Measurements from ENCODE around the gene PEX7. TPM values are rescaled to one million over a fixed set of nuclear protein-coding genes. Genes with fewer than 3 reads are reported as not detected.
"Not testable (repeated sequence)": the region's sequence is repeated elsewhere in the genome, so short reads cannot be mapped to it uniquely, and the experiment has no call there.

Gene PEX7, protein sequence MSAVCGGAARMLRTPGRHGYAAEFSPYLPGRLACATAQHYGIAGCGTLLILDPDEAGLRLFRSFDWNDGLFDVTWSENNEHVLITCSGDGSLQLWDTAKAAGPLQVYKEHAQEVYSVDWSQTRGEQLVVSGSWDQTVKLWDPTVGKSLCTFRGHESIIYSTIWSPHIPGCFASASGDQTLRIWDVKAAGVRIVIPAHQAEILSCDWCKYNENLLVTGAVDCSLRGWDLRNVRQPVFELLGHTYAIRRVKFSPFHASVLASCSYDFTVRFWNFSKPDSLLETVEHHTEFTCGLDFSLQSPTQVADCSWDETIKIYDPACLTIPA
- 2.5 and 4.4 TPM in 2 replicates for total RNA-seq

DNA sequence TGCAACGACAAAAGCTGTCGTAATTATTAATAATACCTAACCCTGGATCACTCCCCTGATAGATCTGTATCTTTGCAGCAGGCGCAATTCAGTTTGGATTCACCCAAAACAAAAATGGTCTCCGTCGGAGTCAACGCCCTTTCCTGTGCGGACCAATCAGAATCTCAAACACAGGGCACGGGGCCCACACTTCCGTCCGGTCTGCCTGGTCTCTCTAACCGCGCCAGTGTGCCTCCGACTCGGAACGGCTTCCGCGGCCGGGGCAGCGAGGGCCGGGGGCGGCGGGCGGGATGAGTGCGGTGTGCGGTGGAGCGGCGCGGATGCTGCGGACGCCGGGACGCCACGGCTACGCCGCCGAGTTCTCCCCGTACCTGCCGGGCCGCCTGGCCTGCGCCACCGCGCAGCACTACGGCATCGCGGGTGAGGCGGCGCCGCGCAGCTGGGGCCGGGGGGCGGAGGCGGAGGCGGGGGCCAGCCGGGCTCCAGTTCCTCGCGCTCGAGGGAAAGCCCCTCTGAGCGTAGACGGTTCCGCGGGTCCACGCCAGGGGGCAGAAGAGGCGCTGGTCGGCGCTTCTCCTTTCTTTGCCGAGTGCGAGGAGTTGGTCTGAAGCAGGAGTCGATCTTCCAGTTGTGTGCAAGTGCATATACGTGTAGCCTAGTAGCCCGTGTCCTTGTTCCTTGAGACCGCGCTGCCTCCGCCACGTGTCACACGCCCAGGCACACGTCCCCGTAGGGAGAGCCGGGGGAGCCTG lies at the start of gene PEX7:
Gene PEX7, plus strand, starts transcription at position 217 of the 752 bp plus-strand sequence. Its CDS starts 74 bp downstream, at position 291.
- intact Hi-C loops (cut with micrococcal nuclease), result loop anchor here (1.0 to 10.0 kb wide), 4 partner anchors 29 to 534 kb away; partner anchors contain the start of genes BCLAF1 and IFNGR1

DNA sequence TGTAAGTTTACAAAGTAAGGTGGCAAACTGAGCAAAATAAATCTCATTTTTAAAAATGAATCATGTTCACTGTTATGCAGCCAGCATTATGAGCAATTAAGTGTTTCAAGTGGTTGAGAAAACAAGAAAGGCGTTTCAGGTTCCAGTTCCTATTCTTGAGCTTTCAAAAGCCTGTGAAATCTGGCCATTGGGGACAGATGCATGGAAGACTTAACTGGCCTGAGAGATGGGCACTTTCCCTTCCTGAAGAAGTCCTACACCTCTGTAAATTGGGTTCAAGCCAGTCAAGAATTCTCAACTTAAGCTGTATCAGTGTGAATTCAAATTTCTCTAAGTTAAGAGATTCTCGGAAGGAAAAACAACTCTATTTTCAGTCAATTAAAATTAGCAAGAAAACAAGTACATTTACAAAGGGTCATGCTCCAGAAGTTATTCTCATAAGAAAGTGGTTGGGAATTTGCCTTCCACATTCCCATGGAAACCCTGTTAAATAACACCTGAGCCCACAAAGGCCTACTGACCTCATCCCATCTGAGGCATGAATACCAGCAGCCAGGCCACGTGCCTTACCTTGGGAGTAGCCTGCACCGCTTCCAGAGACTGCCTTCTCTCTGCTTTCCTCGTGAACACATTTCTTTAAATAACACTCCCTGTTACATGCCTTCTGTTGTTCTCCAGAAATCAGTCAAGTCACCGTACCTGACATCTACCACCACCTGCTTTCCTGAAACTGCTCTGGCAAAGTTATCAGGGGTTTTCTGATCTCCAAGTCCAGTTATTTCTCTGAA lies 49.5 kb upstream of the PEX7 start:
- intact Hi-C loops (cut with micrococcal nuclease), result no loop called here

DNA sequence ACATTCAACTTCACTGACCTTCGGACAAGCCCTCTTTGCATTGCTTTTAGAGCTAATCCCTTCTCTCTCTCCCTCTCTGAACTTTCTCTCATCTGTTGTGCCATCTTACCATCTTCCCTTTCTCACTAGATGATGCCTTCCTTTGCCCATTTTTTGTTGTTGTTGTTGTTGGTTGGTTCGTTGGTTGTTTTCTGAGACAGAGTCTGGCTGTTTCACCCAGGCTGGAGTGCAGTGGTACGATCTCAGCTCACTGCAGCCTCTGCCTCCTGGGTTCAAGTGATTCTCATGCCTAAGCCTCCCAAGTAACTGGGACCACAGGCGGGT lies 49.0 kb upstream of the PEX7 start:
- intact Hi-C loops (cut with micrococcal nuclease), result no loop called here

- intact Hi-C loops (cut with micrococcal nuclease), result no loop called here
Observed at GRCh38 chr6:136774228-136775041, 48.0 kb upstream of the PEX7 start.

GRCh38 chr6:136775081-136775480 lies 47.3 kb upstream of the PEX7 start:
- intact Hi-C loops (cut with micrococcal nuclease), result no loop called here

- intact Hi-C loops (cut with micrococcal nuclease), result no loop called here
Observed at GRCh38 chr6:136775548-136775947, 46.8 kb upstream of the PEX7 start.

- intact Hi-C loops (cut with micrococcal nuclease), result no loop called here
Observed at GRCh38 chr6:136777651-136778050, 44.7 kb upstream of the PEX7 start.

GRCh38 chr6:136779682-136780081 lies 42.7 kb upstream of the PEX7 start:
- intact Hi-C loops (cut with micrococcal nuclease), result no loop called here

GRCh38 chr6:136780972-136781371 lies 41.4 kb upstream of the PEX7 start:
- intact Hi-C loops (cut with micrococcal nuclease), result no loop called here

- intact Hi-C loops (cut with micrococcal nuclease), result no loop called here
Observed at GRCh38 chr6:136782021-136782770, 40.2 kb upstream of the PEX7 start.

- intact Hi-C loops (cut with micrococcal nuclease), result no loop called here
Observed at GRCh38 chr6:136783021-136783420, 39.4 kb upstream of the PEX7 start.

DNA sequence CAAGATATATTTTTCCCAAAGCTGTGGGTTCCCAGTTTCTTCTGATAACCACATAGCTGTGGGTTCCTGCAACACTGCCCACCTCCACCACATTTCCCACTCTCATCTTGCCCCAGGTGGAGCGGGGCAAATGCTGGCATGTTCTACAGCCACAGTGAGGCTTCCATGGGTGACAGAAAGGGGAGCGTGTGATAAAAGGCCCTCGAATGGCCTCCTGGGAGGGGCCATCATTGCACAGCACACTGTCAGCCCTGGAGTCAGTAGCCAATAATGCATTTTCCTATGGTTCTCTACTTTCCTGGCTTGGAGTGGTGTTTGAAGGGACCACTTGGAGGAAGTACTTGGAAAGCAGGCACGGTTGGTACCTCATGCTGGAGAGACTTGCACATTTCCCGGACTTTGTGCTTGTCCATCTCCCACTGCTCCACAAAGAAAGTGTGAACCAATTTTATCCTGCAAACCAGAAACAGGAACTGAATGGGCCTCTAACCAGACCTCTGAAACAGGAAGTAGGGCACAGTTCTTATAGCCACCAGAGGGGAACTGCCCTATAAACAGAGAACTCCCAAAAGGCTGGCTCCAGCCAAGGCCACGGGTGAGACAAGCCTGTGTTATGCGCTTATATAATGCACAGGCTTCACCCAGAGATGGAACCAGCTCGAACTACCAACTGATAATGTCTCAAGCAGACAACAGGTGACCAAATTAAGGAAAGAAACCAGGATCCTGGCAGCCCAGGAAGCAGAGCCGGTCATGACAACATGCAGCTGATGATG lies 38.7 kb upstream of the PEX7 start:
- intact Hi-C loops (cut with micrococcal nuclease), result no loop called here

DNA sequence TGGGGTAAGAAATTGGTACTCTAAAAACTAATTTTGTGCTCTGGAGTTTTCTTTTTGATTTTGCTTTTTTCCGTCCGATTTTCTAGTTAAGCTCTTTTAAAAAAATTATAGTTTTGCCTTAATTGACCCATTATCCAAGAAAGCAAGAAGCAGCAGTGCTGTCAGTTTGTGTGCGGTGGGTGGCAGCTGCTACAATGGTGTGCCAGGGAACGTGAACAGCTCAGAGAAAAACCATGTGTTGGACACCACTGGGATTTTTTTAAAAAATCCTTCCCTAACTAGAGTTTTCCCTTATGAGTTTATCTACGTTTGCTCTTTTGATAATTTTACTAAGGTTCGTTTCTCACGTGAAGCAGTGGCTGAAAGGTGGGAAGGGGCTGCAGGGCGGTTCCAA lies 38.1 kb upstream of the PEX7 start:
- intact Hi-C loops (cut with micrococcal nuclease), result no loop called here

DNA sequence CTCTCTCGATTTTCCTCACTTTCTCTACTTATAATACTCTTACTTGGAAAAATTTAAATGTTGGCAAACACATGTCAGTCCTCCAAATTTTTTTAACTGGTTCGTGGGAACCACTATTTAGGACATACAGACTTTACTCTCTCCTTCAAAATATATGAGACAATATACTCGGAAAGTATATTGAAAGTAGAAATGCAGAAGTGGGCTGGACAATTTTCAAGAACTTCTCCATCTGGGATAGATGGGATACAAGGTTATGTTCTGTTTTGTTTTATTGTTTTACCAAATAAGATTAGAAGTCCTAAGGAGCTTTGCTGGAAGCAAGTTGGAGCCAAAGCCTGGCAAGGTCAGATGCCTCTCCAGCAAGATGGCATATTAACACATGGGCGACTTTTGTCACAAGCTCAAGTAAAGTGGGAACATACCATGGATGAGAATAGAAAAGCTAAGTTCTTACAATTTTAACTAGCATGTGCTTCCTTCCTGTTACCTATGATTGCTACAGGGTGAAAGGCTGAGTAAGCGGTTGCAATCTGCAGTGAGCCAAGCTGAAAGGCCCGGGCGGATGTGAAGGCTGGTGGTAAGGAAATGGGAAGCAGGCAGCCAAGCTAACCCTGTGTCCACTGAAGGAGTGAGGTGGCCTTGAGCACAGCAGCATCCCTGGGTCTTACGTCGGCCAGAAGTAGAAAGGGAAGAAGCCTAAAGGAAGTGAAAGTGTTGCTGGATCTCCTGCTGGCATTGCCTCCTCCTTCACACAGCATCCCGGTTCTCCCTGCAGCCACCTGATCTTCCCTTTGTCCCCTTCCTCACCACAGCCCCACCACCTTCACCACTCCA lies 37.3 kb upstream of the PEX7 start:
- intact Hi-C loops (cut with micrococcal nuclease), result no loop called here

GRCh38 chr6:136786658-136787057 lies 35.7 kb upstream of the PEX7 start:
- intact Hi-C loops (cut with micrococcal nuclease), result no loop called here

GRCh38 chr6:136787726-136788068 lies 34.7 kb upstream of the PEX7 start:
- intact Hi-C loops (cut with micrococcal nuclease), result loop anchor here (1.0 kb wide), 1 partner anchor 179 kb away; no protein-coding TSS in a partner anchor

DNA sequence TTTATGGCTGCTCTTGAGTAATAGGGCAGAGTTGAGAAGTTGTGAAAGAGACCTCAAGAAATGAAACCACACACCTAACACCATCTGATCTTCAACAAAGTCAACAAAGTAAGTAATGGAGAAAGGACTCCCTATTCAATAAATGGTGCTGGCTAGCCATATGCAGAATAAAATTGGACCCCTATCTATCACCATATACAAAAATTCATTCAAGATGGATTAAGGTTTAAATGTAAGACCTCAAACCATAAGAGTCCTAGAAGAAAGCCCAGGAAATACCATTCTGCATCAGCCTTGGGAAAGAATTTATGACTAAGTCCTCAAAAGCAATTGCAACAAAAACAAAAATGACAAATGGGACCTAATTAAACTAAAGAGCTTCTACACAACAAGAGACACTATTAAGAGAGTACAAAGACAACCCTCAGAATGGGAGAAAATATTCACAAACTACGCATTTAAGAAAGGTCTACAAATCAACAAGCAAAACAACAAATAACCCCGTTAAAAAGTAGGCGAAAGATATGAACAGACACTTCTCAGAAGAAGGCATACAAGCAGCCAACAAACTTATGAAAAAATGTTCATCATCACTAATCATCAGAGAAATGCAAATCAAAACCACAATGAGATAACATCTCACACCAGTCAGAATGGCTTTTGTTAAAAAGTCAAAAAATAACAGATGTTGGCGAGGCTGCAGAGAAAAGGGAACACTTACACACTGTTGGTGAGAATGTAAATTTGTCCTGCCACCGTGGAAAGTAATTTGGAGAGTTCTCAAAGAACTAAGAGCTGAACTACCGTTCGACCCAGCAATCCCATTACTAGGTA lies 34.1 kb upstream of the PEX7 start:
- intact Hi-C loops (cut with micrococcal nuclease), result loop anchor here (1.0 kb wide), 1 partner anchor 180 kb away; no protein-coding TSS in a partner anchor

GRCh38 chr6:136789440-136789839 lies 33.0 kb upstream of the PEX7 start:
- intact Hi-C loops (cut with micrococcal nuclease), result not testable (repeated sequence)
